ENCODE data around the gene LEF1. TPM values are rescaled to one million over a fixed set of nuclear protein-coding genes. Genes with fewer than 3 reads are reported as not detected.

Gene LEF1
- polyA plus RNA-seq, 6 donors from 2014 or later, result 4.9 to 27.9 (median 9.0) TPM

DNA sequence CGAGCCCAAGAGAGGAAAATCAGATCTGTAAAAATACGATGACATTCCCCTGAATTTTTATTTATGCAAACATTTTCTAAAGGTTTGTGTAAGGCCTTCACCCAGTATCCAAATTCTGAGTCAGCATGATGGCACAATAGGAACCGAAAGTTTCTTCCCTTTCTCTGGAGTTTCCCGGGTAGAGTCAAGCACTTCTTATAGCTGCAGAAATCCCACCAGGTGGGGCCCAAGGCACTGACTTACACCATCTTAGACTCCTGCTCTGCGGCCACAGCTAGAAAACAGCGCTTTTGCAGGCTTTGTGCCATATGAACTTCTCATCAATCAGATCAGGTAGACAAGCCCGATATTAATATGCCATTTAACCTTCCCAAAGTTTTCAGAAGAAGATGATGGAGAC, 13.4 kb downstream of the LEF1 start:
- no peak overlapping the region for H3K27ac Mint-ChIP-seq

DNA sequence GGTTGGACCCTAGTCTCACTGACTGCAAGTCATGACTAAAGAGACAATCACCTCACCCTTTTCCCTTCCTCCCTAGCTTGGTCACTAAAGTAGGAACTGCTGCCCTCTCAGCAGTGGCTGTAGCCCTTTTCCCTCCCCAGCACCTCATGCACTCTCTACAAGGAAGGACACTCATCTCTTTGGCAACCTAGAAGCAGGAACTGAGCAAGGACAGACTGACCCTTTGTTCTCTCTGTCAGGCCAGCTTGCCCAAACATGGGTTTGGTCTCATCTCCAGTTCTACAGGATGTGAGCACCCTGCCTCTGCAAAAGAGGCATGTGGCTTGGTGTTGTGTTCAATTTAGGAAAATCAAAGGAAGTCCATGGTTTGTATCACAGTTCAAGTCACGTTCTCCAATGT, 15.8 kb downstream of the LEF1 start:
- ATAC-seq (ENCODE audit: low read depth in 2 of 2) (no peak), DNase-seq (no peak)
- Mint-ChIP-seq H3K27me3 (peaks cover 0 to 6% (median 0%) of the 10 kb centered on the region in 3 donors), H3K4me1 (no peaks in the 10 kb centered on the region), H3K27ac (peak overlapping the region in 1 of 6 donors; percentile 72), H3K36me3 (no peaks in the 10 kb centered on the region), H3K4me3 (no peak overlapping the region), H3K9me3 (no peaks in the 10 kb centered on the region)

More for the DNA sequence above, 13.4 kb downstream of the LEF1 start:
- Mint-ChIP-seq H3K4me1 (peaks cover 0 to 3% (median 2%) of the 10 kb centered on the region in 3 donors), H3K4me3 (no peak overlapping the region), H3K36me3 (no peaks in the 10 kb centered on the region), H3K27me3 (peaks cover 0 to 6% (median 0%) of the 10 kb centered on the region in 3 donors), H3K9me3 (no peaks in the 10 kb centered on the region)
- DNase-seq, result no peak
- no peak for ATAC-seq (ENCODE audit: low read depth in 2 of 2)

DNA sequence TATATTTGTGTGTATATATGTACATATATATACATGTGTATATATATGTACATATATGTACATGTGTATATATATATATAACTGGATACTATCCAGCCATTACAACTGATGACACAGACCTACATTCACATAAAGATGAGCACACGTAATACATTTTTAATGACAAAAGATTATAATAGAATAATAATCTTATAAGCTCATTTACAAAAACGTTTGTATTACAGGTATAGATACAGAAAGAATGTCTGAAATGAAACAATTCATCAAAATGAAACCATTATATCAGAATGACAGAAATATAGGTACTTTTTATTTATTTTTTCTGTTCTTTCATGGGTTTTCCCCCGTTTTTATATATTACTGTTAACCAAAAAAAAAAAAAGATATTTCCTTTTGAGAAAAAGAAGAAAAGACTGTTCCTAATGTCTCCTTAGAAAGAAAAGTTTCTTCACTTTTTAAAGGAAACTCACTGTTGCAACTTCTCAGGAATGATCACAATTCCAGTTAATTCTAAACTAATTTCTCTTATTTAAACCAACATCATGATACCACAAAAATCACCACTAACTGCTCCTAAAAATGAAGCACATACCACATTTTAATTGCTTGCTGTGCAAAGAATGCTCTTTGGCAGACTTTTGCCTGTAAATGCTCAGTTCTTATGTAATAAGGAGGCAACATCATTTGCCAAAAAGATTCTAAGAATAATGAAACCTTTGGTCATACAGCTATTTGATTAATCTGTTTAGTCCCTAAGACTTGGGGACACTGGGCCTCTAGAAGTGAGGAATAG, 18.9 kb downstream of the LEF1 start:
- no peak overlapping the region for H3K27ac Mint-ChIP-seq
- ATAC-seq (ENCODE audit: low read depth in 2 of 2), result no peak
- no peak overlapping the region for H3K4me3 Mint-ChIP-seq
- no peaks in the 10 kb centered on the region for H3K36me3 Mint-ChIP-seq
- no peak for DNase-seq
- H3K4me1 Mint-ChIP-seq, result no peaks in the 10 kb centered on the region
- H3K9me3 Mint-ChIP-seq, result no peaks in the 10 kb centered on the region
- peaks cover 0 to 6% (median 0%) of the 10 kb centered on the region in 3 donors for H3K27me3 Mint-ChIP-seq

DNA sequence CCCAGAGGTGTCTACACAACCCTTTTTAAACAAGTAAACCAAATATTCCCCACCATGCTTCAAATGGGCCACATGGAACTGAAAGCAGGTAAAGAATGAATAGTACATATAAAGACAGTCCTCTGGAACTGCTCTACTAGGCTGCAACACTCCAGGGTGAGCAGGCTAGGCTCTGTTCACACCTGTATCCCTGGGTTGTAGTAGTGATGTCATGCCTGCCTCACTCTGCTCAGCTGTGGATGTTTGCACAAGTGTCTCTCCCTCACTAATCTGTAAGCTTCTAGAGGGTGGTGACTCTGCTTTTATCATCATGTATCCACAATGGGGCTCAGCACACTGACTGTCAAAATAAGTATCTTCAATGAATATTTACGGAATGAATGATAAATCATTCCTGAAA, 20.4 kb downstream of the LEF1 start:
- Mint-ChIP-seq H3K27me3 (peaks cover 0 to 6% (median 0%) of the 10 kb centered on the region in 3 donors), H3K27ac (no peak overlapping the region), H3K36me3 (no peaks in the 10 kb centered on the region), H3K4me3 (no peak overlapping the region), H3K4me1 (no peaks in the 10 kb centered on the region), H3K9me3 (no peaks in the 10 kb centered on the region)
- ATAC-seq (ENCODE audit: low read depth in 2 of 2) (no peak), DNase-seq (no peak)

DNA sequence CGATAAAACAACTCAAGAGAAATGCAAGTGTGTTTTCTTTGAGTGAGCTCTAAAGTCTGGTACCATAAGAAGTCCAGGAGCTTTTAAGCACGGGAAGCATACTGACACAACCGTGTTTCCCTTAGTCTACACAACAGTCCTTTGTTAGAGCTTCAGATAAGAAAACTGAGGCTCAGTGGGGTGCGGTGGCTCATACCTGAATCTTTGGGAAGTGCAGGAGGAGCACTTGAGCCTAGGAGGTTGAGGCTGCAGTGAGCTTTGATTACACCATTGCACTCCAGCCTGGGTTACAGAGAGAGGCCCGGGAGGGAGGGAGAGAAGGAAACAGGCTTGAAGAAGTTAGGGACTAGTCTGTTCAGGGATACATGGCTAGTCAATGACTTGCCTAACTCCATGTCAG, 21.9 kb downstream of the LEF1 start:
- Mint-ChIP-seq H3K4me1 (no peaks in the 10 kb centered on the region), H3K9me3 (no peaks in the 10 kb centered on the region), H3K27me3 (no peaks in the 10 kb centered on the region), H3K4me3 (no peak overlapping the region), H3K36me3 (no peaks in the 10 kb centered on the region), H3K27ac (no peak overlapping the region)
- DNase-seq (no peak), ATAC-seq (ENCODE audit: low read depth in 2 of 2) (no peak)

DNA sequence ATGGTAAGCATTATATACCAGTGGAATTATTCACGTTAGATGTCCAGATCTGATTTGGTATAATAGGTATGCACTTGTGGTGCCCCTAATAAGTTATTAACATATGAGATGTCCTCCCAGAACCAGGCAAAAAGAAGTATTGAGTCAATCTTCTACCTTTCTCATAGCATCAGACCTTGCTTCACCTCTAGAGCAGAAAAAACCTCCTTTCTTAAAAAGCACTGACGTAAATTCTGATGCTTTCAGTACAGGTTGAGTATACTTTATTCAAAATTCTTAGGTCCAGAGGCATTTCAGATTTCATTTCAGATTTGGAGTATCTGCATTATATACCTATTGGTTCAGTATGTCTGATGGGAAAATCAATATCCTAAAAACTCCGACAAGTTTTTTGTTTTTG, 22.4 kb downstream of the LEF1 start:
- Mint-ChIP-seq H3K36me3 (no peaks in the 10 kb centered on the region), H3K4me1 (no peaks in the 10 kb centered on the region), H3K27me3 (no peaks in the 10 kb centered on the region), H3K27ac (no peak overlapping the region), H3K4me3 (no peak overlapping the region), H3K9me3 (no peaks in the 10 kb centered on the region)
- no peak for DNase-seq
- no peak for ATAC-seq (ENCODE audit: low read depth in 2 of 2)

DNA sequence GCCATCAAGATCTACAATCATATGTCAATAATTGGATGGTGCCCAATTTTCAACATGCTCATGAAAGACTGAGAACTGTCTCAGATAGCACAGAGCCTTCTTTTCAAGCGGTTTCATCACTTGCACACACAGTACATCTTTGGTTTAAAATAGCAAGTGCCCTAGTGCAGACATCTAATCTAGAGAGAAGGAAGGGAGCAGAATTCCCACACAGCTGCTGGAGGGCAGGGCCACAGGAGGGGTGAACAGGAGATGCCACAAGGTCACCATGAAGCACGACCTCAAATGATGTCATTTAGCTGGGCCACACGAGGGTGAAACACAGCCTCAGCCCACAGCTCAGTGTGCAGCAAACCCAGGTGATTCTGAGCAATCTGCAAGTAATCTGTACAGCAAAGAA, 24.3 kb downstream of the LEF1 start:
- Mint-ChIP-seq H3K27ac (peak overlapping the region in 1 of 6 donors; percentile 13), H3K27me3 (no peaks in the 10 kb centered on the region), H3K4me1 (peaks cover 0 to 2% (median 0%) of the 10 kb centered on the region in 3 donors), H3K36me3 (no peaks in the 10 kb centered on the region), H3K9me3 (no peaks in the 10 kb centered on the region), H3K4me3 (no peak overlapping the region)
- ATAC-seq (ENCODE audit: low read depth in 2 of 2), result no peak
- DNase-seq, result no peak

DNA sequence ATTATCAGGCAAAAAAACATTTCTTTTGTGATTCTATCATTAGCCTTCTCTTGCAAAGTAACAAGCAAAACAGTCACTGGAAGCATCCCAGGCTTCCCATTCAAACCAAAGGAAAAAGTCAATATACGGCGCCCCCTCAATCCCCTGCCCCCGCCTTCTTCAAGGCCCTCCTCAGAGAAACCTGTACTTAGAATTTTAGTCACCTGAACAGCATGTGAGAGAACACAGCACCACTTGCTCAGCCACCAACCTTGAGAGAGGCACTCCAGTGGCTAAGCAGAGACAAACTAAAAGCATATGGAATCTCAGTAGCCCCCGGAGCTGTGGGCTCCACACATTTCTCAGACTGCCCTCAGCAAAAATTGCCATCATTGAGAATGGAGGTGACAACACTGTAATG, 25.2 kb downstream of the LEF1 start:
- Mint-ChIP-seq H3K9me3 (no peaks in the 10 kb centered on the region), H3K27me3 (no peaks in the 10 kb centered on the region), H3K36me3 (no peaks in the 10 kb centered on the region), H3K27ac (no peak overlapping the region), H3K4me1 (peaks cover 0 to 5% (median 0%) of the 10 kb centered on the region in 3 donors), H3K4me3 (no peak overlapping the region)
- DNase-seq (no peak), ATAC-seq (ENCODE audit: low read depth in 2 of 2) (no peak)

DNA sequence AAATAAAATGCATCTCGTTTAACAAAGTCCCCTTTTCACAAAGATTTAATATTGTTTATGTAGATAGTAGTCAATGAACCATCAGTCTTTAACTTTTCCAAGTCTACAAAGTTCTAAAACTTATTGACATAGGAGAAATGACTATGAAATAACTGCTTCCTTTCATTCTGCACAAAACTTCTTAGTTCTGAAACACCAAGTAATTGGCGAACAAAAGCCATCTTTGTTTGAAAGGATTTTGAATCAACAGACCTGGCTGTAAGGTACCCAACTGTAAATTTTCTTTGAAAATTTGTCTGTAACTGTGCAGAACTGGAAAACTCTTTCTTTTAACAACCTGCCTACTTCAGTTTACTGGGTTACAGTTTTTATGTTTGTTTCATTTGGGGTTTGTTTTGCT, 25.9 kb downstream of the LEF1 start:
- Mint-ChIP-seq H3K36me3 (no peaks in the 10 kb centered on the region), H3K27ac (no peak overlapping the region), H3K9me3 (no peaks in the 10 kb centered on the region), H3K4me1 (peaks cover 0 to 5% (median 0%) of the 10 kb centered on the region in 3 donors), H3K27me3 (no peaks in the 10 kb centered on the region), H3K4me3 (no peak overlapping the region)
- ATAC-seq (ENCODE audit: low read depth in 2 of 2), result no peak
- no peak for DNase-seq

DNA sequence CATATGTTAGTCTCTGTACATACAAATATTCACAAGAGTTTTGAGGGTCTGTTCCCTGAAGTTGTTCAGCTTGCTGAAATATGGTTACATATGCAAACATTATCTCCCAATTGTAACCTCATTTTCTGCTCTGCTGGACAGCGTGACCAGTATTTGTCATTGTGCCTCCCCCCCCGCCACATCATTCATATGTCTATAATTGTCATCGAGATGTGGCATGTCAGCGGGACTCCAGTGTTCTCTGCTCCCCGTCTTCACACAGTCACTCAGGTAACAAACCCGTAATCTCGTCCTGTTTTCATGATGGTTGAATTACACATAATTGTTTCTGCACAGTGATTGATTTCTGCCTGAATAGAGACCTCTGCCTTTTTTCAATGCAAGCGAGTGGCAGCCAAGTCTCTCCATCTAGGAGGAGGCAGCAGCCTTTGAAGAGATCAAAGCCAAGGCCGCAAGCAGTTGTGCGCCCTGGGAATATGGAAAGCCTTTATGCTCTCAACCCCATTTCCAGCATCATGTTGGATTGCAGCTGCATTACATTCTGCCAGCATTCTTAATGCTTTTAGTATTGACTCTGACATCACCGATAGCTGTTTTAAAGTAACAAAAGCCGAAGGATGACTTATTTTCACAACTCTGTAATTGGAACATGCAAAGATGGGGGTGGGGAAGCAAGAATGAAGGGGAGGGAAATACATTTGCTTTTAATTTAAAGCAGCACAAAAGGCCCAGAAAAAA, 27.4 kb downstream of the LEF1 start:
- Mint-ChIP-seq H3K4me3 (no peak overlapping the region), H3K9me3 (no peaks in the 10 kb centered on the region), H3K4me1 (peaks cover 0 to 5% (median 0%) of the 10 kb centered on the region in 3 donors), H3K27ac (no peak overlapping the region), H3K36me3 (no peaks in the 10 kb centered on the region), H3K27me3 (no peaks in the 10 kb centered on the region)
- DNase-seq (no peak), ATAC-seq (ENCODE audit: low read depth in 2 of 2) (no peak)

DNA sequence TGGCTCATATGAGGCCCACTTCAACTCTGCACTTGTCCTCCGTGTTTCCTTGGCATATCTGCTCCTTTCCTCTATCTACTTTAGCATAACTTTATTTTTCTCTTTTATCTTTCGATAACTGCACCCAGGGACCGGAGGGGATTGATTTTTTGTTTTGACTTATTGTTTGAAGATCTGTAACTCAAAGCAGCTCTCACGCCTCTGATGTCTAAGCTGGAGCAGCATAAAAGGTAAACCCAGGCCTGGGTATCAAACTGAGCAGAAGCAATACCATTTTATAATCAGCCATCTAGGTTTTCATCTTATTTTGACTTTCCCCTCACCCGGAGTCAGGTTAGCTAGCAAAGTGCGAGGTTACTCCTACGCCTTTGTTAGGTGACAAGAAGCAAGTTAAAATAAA, 28.4 kb downstream of the LEF1 start:
- no peaks in the 10 kb centered on the region for H3K36me3 Mint-ChIP-seq
- no peak for DNase-seq
- H3K4me1 Mint-ChIP-seq, result peaks cover 0 to 7% (median 0%) of the 10 kb centered on the region in 3 donors
- ATAC-seq (ENCODE audit: low read depth in 2 of 2), result no peak
- no peaks in the 10 kb centered on the region for H3K27me3 Mint-ChIP-seq
- H3K9me3 Mint-ChIP-seq, result no peaks in the 10 kb centered on the region
- no peak overlapping the region for H3K4me3 Mint-ChIP-seq
- H3K27ac Mint-ChIP-seq, result no peak overlapping the region

DNA sequence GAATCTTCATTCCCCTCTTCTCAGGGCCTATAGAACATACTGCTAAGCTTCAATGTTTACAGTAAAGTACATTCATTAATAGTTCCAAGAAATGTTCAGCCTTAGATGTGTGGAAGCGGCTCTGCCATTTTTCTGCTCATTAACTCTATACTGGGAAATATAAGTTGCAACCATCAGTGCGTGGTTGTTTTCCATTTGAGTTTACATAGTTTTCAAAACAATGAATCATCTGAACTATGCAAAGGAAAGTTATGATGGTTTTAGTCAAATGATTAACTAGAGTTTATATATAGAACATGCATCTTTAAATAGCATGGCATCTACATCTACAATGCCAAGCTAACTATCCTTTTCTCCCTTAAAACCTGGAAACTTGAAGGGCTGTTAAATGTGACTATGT, 29.6 kb downstream of the LEF1 start:
- ATAC-seq (ENCODE audit: low read depth in 2 of 2) (no peak), DNase-seq (no peak)
- H3K4me1 Mint-ChIP-seq, result peaks cover 0 to 13% (median 0%) of the 10 kb centered on the region in 3 donors
- no peaks in the 10 kb centered on the region for H3K9me3 Mint-ChIP-seq
- H3K27ac Mint-ChIP-seq, result no peak overlapping the region
- H3K4me3 Mint-ChIP-seq, result peak overlapping the region in 1 of 8 donors; percentile 2
- H3K36me3 Mint-ChIP-seq, result no peaks in the 10 kb centered on the region
- peaks cover 0 to 1% (median 0%) of the 10 kb centered on the region in 3 donors for H3K27me3 Mint-ChIP-seq

DNA sequence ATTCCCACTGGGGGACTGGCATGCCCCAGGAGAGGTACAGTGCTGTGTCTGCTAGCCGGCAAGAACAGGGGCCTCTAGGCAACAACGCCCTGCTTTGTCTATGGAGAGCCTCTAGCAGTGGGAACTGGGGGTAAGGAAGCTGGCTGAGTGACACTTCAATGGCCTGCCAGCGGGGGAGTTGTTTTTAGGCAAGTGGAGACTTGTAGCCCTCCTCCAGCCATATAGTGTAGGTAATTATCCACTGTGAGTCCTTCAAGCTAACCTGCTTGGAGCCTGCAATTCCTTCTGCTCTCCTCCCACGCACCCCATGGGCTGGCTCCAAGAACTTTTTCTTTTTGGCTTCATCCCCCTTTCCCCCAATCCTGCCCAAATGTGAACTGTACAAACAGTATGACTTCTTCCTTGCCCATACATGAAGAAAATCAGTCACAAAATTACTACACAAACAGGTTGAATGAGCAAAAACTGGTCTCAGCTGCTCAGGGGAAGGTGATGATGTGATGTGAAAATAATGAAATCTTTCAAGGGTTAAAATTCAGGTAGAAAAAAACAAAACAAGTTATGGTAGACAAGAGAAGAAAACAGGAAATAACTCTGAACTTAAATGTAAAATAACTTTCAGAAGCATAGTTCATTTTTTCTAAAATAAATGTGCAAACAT, 33.1 kb downstream of the LEF1 start:
- Mint-ChIP-seq H3K36me3 (no peaks in the 10 kb centered on the region), H3K27ac (no peak overlapping the region), H3K4me3 (no peak overlapping the region), H3K27me3 (peaks cover 0 to 5% (median 5%) of the 10 kb centered on the region in 3 donors), H3K4me1 (peaks cover 0 to 13% (median 0%) of the 10 kb centered on the region in 3 donors), H3K9me3 (no peaks in the 10 kb centered on the region)
- DNase-seq, result no peak
- no peak for ATAC-seq (ENCODE audit: low read depth in 2 of 2)

DNA sequence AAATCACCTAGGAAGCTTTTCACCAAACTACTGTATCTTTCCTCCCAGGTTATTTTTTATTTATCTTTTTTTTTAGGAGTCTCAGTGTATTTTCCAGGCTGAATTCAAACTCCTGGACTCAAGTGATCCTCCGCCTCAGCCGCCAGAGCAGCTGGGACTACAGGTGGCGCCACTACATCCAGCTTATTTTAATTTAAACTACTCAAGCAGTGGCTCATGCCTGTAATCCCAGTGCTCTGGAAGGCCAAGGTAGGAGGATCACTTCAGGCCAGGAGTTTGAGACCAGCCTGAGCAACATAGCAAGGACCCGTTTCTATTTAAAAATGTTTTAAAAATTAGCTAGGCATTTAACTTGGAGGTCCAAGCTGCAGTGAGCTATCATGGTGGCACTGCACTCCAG, 37.8 kb downstream of the LEF1 start:
- H3K27ac Mint-ChIP-seq, result no peak overlapping the region

More for the DNA sequence above, 37.8 kb downstream of the LEF1 start:
- Mint-ChIP-seq H3K27me3 (peaks cover 0 to 8% (median 5%) of the 10 kb centered on the region in 3 donors), H3K36me3 (no peaks in the 10 kb centered on the region), H3K4me1 (peaks cover 0 to 22% (median 0%) of the 10 kb centered on the region in 3 donors), H3K4me3 (no peak overlapping the region), H3K9me3 (no peaks in the 10 kb centered on the region)
- ATAC-seq (ENCODE audit: low read depth in 2 of 2) (no peak), DNase-seq (no peak)
